H9 (cell line): Measurements from ENCODE around the gene SLIT2. TPM values are rescaled to one million over a fixed set of nuclear protein-coding genes. Genes with fewer than 3 reads are reported as not detected.

Experiments
- DNase-seq: peaks from one replicate; pipeline ENCODE4 v3.0.0-alpha.2; 2017
- H2AFZ ChIP-seq: one replicate; pipeline ENCODE4 v1.6.1; 2013; ENCODE audit warnings: mild to moderate bottlenecking, low read length, control low read depth, moderate library complexity
- H2AK5ac ChIP-seq: 2 replicates; pipeline ENCODE4 v1.6.1; 2013; ENCODE audit warnings: low read length, control low read depth, mixed read lengths; ENCODE audit not compliant: insufficient read length
- H2BK120ac ChIP-seq: one replicate; pipeline ENCODE4 v1.6.1; 2013; ENCODE audit warnings: low read depth, mild to moderate bottlenecking, low read length, control low read depth, inconsistent platforms; ENCODE audit not compliant: poor library complexity, severe bottlenecking
- H2BK12ac ChIP-seq: 2 replicates; pipeline ENCODE4 v1.6.1; 2013; ENCODE audit warnings: low read length, control low read depth, mixed read lengths, low read depth; ENCODE audit not compliant: insufficient read length
- H2BK15ac ChIP-seq: 2 replicates; pipeline ENCODE4 v1.6.1; 2013; ENCODE audit warnings: low read depth, low read length, control low read depth
- H2BK20ac ChIP-seq: one replicate; pipeline ENCODE4 v1.6.1; 2013; ENCODE audit warnings: low read depth, mild to moderate bottlenecking, low read length, control low read depth, inconsistent platforms; ENCODE audit not compliant: poor library complexity, severe bottlenecking
- H2BK5ac ChIP-seq: 2 replicates; pipeline ENCODE4 v1.6.1; 2013; ENCODE audit warnings: low read length, control low read depth, mixed read lengths; ENCODE audit not compliant: insufficient read length
- H3K14ac ChIP-seq: 2 replicates; pipeline ENCODE4 v1.6.1; 2013; ENCODE audit warnings: low read length, control low read depth; ENCODE audit not compliant: insufficient read depth
- H3K18ac ChIP-seq: 2 replicates; pipeline ENCODE4 v1.6.1; 2013; ENCODE audit warnings: low read depth, mild to moderate bottlenecking, mixed read lengths, low read length, control low read depth; ENCODE audit not compliant: insufficient read length
- H3K23ac ChIP-seq: 2 replicates; pipeline ENCODE4 v1.6.1; 2013; ENCODE audit warnings: low read length, control low read depth, mixed read lengths, low read depth; ENCODE audit not compliant: insufficient read length
- H3K23me2 ChIP-seq: 2 replicates; pipeline ENCODE4 v1.6.1; 2013; ENCODE audit warnings: low read depth, mild to moderate bottlenecking, mixed read lengths, low read length, control low read depth; ENCODE audit not compliant: insufficient read length, poor library complexity, severe bottlenecking
- H3K27ac ChIP-seq: 2 replicates; pipeline ENCODE4 v1.5.1; 2013; ENCODE audit warnings: low read length, control low read depth, mixed read lengths, low read depth; ENCODE audit not compliant: insufficient read length
- H3K27me3 ChIP-seq: 2 replicates; pipeline ENCODE4 v1.6.1; 2013; ENCODE audit warnings: low read length, control low read depth, inconsistent platforms; ENCODE audit not compliant: insufficient read depth
- H3K4ac ChIP-seq: 2 replicates; pipeline ENCODE4 v1.6.1; 2013; ENCODE audit warnings: low read depth, mild to moderate bottlenecking, control low read depth, inconsistent platforms, low read length, moderate library complexity
- H3K4me1 ChIP-seq: 2 replicates; pipeline ENCODE4 v1.6.1; 2013; ENCODE audit warnings: low read length, control low read depth, inconsistent platforms; ENCODE audit not compliant: insufficient read depth
- H3K4me2 ChIP-seq: 2 replicates; pipeline ENCODE4 v1.6.1; 2013; ENCODE audit warnings: low read length, control low read depth, mixed read lengths; ENCODE audit not compliant: insufficient read length, insufficient read depth
- H3K56ac ChIP-seq: 2 replicates; pipeline ENCODE4 v1.6.1; 2013; ENCODE audit warnings: low read depth, mild to moderate bottlenecking, mixed read lengths, low read length, control low read depth; ENCODE audit not compliant: insufficient read length
- H3K79me1 ChIP-seq: 2 replicates; pipeline ENCODE4 v1.6.1; 2013; ENCODE audit warnings: low read depth, mild to moderate bottlenecking, moderate library complexity, low read length, control low read depth, inconsistent platforms; ENCODE audit not compliant: insufficient read depth, poor library complexity, severe bottlenecking
- H3K79me2 ChIP-seq: 2 replicates; pipeline ENCODE4 v1.6.1; 2013; ENCODE audit warnings: low read length, control low read depth, inconsistent platforms; ENCODE audit not compliant: insufficient read depth
- H3K9ac ChIP-seq: 2 replicates; pipeline ENCODE4 v1.6.1; 2013; ENCODE audit warnings: low read length, control low read depth, mixed read lengths; ENCODE audit not compliant: insufficient read length; ENCODE audit errors: extremely low read depth
- H3K9me3 ChIP-seq: one replicate; pipeline ENCODE4 v1.6.1; 2013; ENCODE audit warnings: low read depth, low read length, inconsistent platforms; ENCODE audit not compliant: control insufficient read depth
- H3T11ph ChIP-seq: one replicate; pipeline ENCODE4 v1.6.1; 2013; ENCODE audit warnings: mild to moderate bottlenecking, low read length, control low read depth, inconsistent platforms
- H4K20me1 ChIP-seq: one replicate; pipeline ENCODE4 v1.6.1; 2013; ENCODE audit not compliant: control insufficient read depth, insufficient read length, insufficient read depth
- H4K5ac ChIP-seq: 2 replicates; pipeline ENCODE4 v1.6.1; 2013; ENCODE audit warnings: low read depth, mild to moderate bottlenecking, mixed read lengths, low read length, control low read depth; ENCODE audit not compliant: insufficient read length
- H4K8ac ChIP-seq: replicated peaks from 2 replicates; pipeline ENCODE4 v1.6.1; 2013; ENCODE audit warnings: low read length, control low read depth, mixed read lengths, low read depth; ENCODE audit not compliant: insufficient read length
- H4K91ac ChIP-seq: 2 replicates; pipeline ENCODE4 v1.6.1; 2013; ENCODE audit warnings: low read depth, mild to moderate bottlenecking, moderate library complexity, mixed read lengths, low read length, control low read depth; ENCODE audit not compliant: insufficient read length
- H3K27ac Mint-ChIP-seq, 3 experiments: 2 replicates in 2 of 3; 3 replicates in 1 of 3; pipeline ENCODE4 v1.8.0; 2020 to 2021; ENCODE audit warnings: mixed read lengths in 3 of 3, mild to moderate bottlenecking in 1 of 3, moderate library complexity in 1 of 3
- H3K27me3 Mint-ChIP-seq: 2 replicates; pipeline ENCODE4 v1.8.0; 2021; ENCODE audit warnings: low read depth, mild to moderate bottlenecking, moderate library complexity, mixed read lengths
- H3K36me3 Mint-ChIP-seq, 3 experiments: 2 replicates in 2 of 3; 3 replicates in 1 of 3; pipeline ENCODE4 v1.8.0; 2020 to 2021; ENCODE audit warnings: low read depth in 3 of 3, mixed read lengths in 3 of 3; ENCODE audit not compliant: insufficient read depth in 1 of 3
- H3K4me1 Mint-ChIP-seq, 2 experiments: 2 replicates each; pipeline ENCODE4 v1.8.0; 2020; ENCODE audit warnings: mixed read lengths in 2 of 2
- H3K4me3 Mint-ChIP-seq, 2 experiments: 2 replicates in 1 of 2; 3 replicates in 1 of 2; pipeline ENCODE4 v1.8.0; 2020 to 2021; ENCODE audit warnings: mild to moderate bottlenecking in 2 of 2, mixed read lengths in 2 of 2, moderate library complexity in 1 of 2
- H3K9me3 Mint-ChIP-seq, 2 experiments: 2 replicates in 1 of 2; 3 replicates in 1 of 2; pipeline ENCODE4 v1.8.0; 2020; ENCODE audit warnings: mild to moderate bottlenecking in 2 of 2, mixed read lengths in 2 of 2, moderate library complexity in 1 of 2
- WGBS: extraction: QIAGEN DNeasy Blood & Tissue Kit; methylation state at CpG from one replicate; pipeline ENCODE4 v1.1.7; 2013; ENCODE audit warnings: missing lambda C conversion rate, low lambda C conversion rate, mixed read lengths; ENCODE audit not compliant: insufficient read length; ENCODE audit errors: extremely low coverage; 5-methylcytosine and 5-hydroxymethylcytosine counted together
- total RNA-seq: library from RNA; stranded (reverse); gene quantifications from 2 replicates; pipeline ENCODE4 v1.2.1, GENCODE V29; 2021
- TF ChIP-seq, protein P1 (sequence below): fragments of 200-600 bp; sonication (generic); conservative IDR thresholded peaks from 3 replicates; pipeline ENCODE4 v1.8.0; 2021; ENCODE audit warnings: antibody characterized with exemption, mild to moderate bottlenecking

Gene SLIT2
- total RNA-seq, 1 experiment from 2014 or later, result 1.3 TPM

DNA sequence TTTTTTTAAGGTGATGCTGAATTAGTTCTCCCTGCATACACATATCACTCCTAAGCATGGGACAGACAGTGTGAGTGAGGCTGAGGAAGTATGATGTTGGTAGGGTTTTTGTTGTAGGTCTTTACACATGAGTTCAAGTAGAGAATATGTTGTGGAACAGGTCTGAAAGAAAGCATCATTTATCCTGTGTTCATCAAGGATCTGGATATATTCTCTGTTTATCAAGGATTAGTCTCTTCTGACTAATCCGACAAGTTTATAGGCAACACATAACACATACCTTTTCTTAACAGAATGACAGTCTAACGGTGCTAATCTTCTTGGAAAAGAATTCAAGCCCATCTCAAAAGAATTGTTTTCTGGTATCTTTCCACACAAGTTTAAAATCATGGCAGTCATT is 10.5 kb downstream of the SLIT2 start:
- Mint-ChIP-seq H3K27me3 (peaks cover 10% of the 10 kb centered on the region), H3K4me1 (peaks cover 8 to 14% of the 10 kb centered on the region in 2 experiments), H3K9me3 (no peaks in the 10 kb centered on the region), H3K4me3 (no peak overlapping the region), H3K27ac (no peak overlapping the region), H3K36me3 (no peaks in the 10 kb centered on the region)
- Histone ChIP-seq H2BK20ac (no peak overlapping the region), H2BK120ac (no peak overlapping the region), H3K27ac (no peak overlapping the region), H3K4me1 (no peaks in the 10 kb centered on the region), H3K14ac (no peak overlapping the region), H4K5ac (no peak overlapping the region), H2BK12ac (no peak overlapping the region), H2BK15ac (no peak overlapping the region), H3K79me2 (no peaks in the 10 kb centered on the region), H3K23me2 (no peaks in the 10 kb centered on the region), H3K9me3 (no peaks in the 10 kb centered on the region), H3K23ac (no peak overlapping the region), H4K20me1 (no peaks in the 10 kb centered on the region), H2AFZ (no peak overlapping the region), H3K79me1 (no peaks in the 10 kb centered on the region), H3T11ph (no peak overlapping the region), H4K91ac (no peak overlapping the region), H4K8ac (no peak overlapping the region), H3K27me3 (no peaks in the 10 kb centered on the region), H3K18ac (no peak overlapping the region), H3K56ac (no peak overlapping the region), H3K9ac (no peak overlapping the region), H2BK5ac (no peak overlapping the region), H3K4me2 (no peak overlapping the region), H3K4ac (no peak overlapping the region), H2AK5ac (no peak overlapping the region)
- no peak for DNase-seq
- TF ChIP-seq, protein P1, sequence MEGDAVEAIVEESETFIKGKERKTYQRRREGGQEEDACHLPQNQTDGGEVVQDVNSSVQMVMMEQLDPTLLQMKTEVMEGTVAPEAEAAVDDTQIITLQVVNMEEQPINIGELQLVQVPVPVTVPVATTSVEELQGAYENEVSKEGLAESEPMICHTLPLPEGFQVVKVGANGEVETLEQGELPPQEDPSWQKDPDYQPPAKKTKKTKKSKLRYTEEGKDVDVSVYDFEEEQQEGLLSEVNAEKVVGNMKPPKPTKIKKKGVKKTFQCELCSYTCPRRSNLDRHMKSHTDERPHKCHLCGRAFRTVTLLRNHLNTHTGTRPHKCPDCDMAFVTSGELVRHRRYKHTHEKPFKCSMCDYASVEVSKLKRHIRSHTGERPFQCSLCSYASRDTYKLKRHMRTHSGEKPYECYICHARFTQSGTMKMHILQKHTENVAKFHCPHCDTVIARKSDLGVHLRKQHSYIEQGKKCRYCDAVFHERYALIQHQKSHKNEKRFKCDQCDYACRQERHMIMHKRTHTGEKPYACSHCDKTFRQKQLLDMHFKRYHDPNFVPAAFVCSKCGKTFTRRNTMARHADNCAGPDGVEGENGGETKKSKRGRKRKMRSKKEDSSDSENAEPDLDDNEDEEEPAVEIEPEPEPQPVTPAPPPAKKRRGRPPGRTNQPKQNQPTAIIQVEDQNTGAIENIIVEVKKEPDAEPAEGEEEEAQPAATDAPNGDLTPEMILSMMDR, result no peak
- no CpG with 5 or more reads among the region's 2 CpGs for WGBS
